IPS-18c (cell line): Measurements from ENCODE around the gene ACSF3.

Experiments used
- H3K4me3 ChIP-seq: 2 replicates; pipeline ENCODE4 v1.7.0; 2013; ENCODE audit warnings: low read depth, mild to moderate bottlenecking, low read length, moderate library complexity; ENCODE audit not compliant: insufficient read depth
- H3K9me3 ChIP-seq: one replicate; pipeline ENCODE4 v1.6.1; 2013; ENCODE audit warnings: mild to moderate bottlenecking, low read length, moderate library complexity; ENCODE audit not compliant: control insufficient read depth, insufficient read depth

Gene ACSF3

DNA sequence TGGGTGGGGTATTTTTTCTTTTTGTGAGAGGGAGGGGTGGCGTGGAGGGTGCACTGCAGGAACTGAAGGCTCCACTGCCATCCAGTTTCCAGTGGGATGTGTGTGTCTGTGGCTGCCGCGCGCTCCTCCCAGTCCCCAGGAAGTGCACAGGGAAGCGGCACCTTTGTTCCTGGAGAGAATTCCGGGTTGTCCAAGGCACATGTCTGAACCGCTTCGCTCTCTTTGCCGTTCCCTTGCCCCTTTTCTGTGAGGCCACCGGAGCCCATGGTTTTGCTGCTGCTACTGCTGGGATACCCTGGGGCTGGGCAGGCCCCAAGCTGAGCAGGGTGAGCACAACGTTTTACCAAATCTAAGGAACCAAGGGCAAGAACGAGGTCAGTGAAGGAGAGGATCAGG is 19.5 kb downstream of the ACSF3 start:
- Histone ChIP-seq H3K4me3 (no peak overlapping the region), H3K9me3 (no peaks in the 10 kb centered on the region)

- Histone ChIP-seq H3K9me3 (no peaks in the 10 kb centered on the region), H3K4me3 (no peak overlapping the region)
These were observed 20.0 kb downstream of the ACSF3 start for GRCh38 chr16:89113661-89114060.

DNA sequence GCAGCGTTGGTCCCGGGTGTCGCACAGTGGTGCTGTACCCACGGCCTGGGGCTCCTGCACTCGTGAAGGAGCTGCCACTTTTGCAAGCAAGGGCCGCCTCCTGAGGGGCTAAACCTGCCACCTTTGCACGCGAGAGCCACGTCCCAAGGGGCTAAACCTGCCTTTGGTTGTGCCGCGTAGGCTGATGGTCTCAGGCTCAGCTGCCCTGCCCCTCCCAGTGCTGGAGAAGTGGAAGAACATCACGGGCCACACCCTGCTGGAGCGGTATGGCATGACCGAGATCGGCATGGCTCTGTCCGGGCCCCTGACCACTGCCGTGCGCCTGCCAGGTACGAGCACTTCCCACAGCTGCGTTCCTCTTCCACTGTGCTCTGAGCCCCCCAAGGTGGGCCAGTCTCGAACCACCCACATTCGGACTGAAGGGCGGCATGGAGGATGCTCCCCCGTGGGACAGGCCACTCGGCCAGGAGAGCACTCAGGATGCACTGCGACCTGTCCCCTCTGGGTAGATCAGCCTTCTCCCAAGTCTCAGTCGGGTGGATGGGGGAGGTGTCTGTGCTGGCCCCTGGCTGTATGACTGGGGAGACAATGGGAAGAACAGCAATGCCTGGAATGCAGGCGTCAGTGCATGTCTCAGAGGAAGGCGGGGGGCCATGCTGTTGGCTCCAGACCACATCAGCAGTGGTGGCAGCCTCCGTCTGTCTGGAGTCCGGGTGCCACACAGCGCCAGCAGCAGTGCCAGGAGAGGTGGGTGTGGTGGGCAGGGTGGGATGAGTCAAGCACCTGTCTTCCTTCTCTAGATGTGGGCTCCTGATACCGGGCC is 20.7 kb downstream of the ACSF3 start:
- Histone ChIP-seq H3K9me3 (no peaks in the 10 kb centered on the region), H3K4me3 (no peak overlapping the region)

- H3K4me3 ChIP-seq: no peak overlapping the region
- H3K9me3 ChIP-seq: no peaks in the 10 kb centered on the region
These were observed 21.7 kb downstream of the ACSF3 start for GRCh38 chr16:89115216-89115861.

GRCh38 chr16:89116341-89117226 is 22.9 kb downstream of the ACSF3 start:
- Histone ChIP-seq H3K4me3 (no peak overlapping the region), H3K9me3 (no peaks in the 10 kb centered on the region)

DNA sequence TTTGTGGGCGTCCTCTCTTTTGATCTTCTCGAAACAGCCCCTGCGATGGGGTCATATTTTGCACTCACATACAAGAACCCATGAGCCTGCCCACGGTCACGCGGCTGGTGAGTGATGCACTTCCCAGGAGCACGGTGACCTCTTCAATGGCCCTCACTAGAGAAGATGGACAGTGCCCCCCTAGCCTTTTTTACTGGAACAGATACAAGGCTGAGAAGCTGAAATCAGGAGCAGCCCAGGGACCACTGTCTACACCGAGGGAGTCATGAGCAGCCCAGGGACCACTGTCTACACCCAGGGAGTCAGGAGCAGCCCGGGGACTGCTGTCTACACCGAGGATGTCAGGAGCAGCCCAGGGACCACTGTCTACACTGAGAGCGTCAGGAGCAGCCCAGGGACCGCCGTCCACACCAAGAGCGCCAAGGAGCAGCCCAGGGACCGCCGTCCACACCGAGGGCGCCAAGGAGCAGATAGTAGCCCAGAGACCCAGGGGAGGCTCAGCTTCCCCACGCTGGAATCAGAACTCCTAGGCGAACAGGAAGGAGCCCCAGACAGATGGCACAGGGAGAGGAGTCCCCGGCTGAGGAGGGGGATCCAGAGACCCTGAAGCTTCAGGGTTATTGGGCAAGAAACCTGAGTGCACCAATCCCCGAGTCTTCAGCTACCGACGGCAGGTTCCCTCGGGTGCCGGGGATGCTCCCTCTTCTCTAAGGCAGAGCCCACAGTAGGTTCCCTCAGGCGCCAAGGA is 23.7 kb downstream of the ACSF3 start:
- Histone ChIP-seq H3K4me3 (no peak overlapping the region), H3K9me3 (no peaks in the 10 kb centered on the region)

GRCh38 chr16:89117975-89118289 is 24.3 kb downstream of the ACSF3 start:
- H3K9me3 ChIP-seq: no peaks in the 10 kb centered on the region
- no peak overlapping the region for H3K4me3 ChIP-seq

DNA sequence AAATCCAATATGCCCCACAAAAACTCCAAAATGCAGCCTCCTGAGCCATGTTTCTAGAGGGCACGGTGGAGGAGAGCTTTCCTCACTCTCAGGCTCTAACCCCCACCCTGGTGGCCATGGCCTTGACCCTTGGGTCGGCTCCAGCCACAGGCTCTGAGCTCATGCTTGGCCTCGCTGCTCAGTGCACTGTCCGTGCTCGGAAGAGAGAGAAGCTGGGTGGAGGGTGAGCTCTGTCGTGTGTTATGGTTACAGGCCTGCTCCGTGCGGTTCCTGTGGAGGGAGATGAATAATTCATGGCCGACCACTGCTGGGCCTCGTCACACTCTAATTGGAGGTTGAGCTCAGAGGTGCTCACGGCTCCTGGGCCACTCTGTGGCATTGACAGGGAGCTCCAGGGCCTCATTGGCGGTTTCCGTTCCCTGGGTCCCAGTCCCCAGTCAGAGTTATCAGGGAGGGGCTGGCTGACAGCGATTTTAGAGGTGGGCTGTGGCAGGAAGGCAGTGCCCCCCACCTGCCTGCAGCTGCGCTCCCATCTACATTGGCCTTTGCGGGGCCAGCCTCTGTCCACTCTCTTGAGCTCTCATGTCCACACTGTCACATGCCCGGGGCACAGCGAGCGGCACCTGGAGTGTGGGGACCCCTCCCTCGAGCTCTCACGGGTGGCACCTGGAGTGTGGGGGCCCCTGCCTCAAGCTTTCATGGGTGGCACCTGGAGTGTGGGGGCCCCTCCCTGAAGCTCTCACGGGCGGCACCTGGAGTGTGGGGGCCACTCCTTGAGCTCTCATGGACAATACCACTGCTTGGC is 24.9 kb downstream of the ACSF3 start:
- H3K4me3 ChIP-seq: no peak overlapping the region
- H3K9me3 ChIP-seq: no peaks in the 10 kb centered on the region

GRCh38 chr16:89119166-89119621 is 25.5 kb downstream of the ACSF3 start:
- no peak overlapping the region for H3K4me3 ChIP-seq
- H3K9me3 ChIP-seq: no peaks in the 10 kb centered on the region

GRCh38 chr16:89119661-89120141 is 26.0 kb downstream of the ACSF3 start:
- H3K9me3 ChIP-seq: no peaks in the 10 kb centered on the region
- H3K4me3 ChIP-seq: no peak overlapping the region

GRCh38 chr16:89120281-89120680 is 26.6 kb downstream of the ACSF3 start:
- Histone ChIP-seq H3K9me3 (no peaks in the 10 kb centered on the region), H3K4me3 (no peak overlapping the region)

DNA sequence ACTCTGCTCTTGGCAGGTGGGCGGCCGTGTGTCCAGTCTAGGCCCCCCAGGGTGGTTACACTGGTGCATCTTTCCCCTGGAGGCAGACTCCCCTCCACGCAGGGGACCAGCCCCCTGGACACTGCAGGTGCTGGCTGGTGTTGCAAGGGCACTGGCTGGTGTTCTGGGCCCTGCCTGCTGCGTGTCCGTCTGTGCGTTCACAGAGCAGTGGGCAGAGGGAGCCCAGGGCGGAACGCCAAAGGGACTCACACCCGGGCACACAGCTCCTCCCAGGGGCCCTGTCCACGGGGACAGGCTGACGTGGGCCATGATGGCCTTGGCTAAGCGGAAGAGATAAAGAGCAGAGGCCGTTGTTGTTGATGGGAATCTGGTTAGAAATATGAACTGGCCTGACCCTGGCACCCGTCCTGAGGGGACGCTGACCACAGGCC is 27.3 kb downstream of the ACSF3 start:
- H3K9me3 ChIP-seq: peaks cover 3% of the 10 kb centered on the region
- H3K4me3 ChIP-seq: no peak overlapping the region

GRCh38 chr16:89121691-89122321 is 28.2 kb downstream of the ACSF3 start:
- peaks cover 3% of the 10 kb centered on the region for H3K9me3 ChIP-seq
- no peak overlapping the region for H3K4me3 ChIP-seq

DNA sequence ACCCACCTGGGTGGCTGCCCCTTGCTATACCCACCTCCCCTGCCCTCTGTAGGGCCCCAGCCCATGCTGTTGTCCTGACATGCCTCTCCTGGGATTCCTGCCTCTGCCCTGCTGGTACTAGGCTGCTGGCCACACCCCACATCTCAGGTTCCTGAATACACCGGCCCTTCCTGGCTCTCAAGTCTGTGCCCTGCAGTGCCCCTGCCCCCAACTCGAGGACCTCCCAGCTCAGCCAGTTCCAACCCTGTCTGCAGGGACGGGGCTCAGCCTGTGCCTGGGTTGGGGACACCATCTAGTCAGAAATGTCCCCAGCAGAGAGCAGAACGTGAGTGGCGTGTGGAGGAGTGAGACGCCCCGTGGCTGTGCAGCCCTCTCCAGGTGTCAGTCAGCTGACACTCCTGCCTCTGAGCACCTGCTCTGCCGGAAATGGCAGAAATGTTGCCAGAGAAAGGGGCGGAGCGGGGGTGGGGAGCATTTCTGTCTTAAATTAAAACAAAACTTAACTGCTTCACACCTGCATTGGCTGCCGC is 28.7 kb downstream of the ACSF3 start:
- H3K4me3 ChIP-seq: no peak overlapping the region
- H3K9me3 ChIP-seq: peaks cover 3% of the 10 kb centered on the region

DNA sequence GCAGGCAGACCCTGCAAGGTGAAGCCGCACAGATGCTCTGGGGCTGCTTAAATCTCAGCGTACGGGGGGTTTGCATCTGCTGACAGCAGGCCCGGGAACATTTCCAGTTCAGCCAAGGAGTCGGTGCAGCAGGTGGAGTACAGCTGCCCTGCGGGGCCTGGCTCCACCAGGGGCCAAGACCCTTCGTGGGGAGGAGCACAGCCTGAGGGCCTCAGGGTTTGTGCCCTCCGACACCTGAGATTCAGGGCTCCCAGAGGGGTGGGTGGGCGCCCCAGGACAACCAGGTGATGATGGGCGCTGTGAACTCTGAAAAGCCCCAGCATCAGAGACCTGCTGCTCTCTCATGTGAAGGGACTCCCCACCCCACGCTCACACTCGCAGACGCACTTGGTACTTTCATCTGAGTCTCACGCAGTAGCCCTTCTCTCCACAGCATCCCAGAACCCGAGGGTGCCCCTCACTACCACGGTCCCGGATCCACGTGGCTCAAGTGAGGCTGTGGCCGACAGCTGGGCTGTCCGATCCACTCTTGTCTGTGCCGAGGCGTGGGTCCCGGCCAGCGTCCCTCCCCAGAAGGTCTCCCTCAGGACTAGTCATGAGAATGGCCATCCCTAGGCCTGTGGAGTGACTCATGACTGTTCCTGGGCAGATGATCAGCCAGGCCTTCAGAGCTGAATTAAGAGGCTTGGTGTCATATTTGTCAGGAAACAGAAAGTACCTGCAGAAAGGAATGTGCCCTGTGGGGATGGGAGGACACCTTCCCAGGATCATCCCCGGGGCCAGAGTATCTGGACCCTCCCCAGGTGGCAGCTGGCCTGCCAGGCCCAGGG is 29.6 kb downstream of the ACSF3 start:
- Histone ChIP-seq H3K4me3 (no peak overlapping the region), H3K9me3 (peaks cover 3% of the 10 kb centered on the region)
